A549 treated with AZD9567 at 1 μM for 4 hours (cell line): ENCODE results near the gene DNAJC19. TPM values are rescaled to one million over a fixed set of nuclear protein-coding genes. Genes with fewer than 3 reads are reported as not detected.

ENCODE experiments used
- total RNA-seq: library from RNA; stranded (reverse); fragments of 200-300 nt; extraction: Qiagen RNA extraction; gene quantifications from 5 replicates; pipeline ENCODE4 v1.2.3, GENCODE V29; 2022; ENCODE audit not compliant: insufficient read depth

The DNAJC19 gene
- total RNA-seq = 21.0 to 29.8 TPM (median 22.3 TPM) in 5 replicates

DNA sequence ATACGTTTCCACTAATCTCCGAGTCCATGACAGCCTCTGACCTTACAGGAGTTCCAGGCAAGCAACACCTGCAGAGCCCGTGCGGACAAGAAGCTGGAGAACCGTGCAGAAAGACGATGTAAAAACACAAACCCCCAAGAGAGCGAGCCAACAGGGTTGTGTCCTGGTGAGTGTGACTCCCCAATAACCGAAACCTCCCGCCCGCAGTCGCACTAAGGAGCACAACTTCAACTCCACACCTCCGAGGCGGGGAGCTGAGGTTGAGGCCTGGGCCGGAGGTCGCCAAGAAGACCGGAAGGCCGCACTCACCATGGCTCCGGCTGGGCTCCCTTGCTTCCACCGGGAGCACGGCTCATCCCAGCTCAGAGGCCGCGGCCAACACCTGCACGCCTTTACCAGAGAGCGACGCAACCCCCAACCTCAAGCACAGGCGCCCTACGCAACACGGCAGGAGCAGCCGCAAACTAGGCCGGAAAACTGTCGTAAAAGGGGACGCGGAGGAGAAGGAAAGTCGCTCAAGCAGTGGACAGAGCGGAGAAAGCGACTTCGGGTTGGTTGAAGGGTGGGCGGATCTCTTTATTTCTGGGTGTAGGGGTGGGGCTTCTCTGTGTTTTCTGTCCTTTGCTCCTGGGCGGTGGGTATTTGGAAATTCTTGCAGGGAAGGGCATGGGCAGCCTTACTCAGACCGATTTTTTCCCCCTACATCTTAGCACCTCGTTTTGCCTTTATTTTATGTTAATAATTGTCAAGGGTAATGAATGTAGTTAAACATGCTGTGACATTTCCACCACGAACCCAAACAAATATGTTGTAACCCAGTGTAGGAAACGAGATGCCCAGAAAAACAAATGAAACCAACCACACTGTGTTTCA is at the start of gene DNAJC19:
Gene DNAJC19 (minus strand): TSS at position 446 of the 873 bp plus-strand sequence. CDS start 134 bp downstream, at position 312.

Other genes starting within 250 kb of the DNAJC19 start
- 61.6 to 96.6 TPM (median 74.6 TPM) in 5 replicates for gene FXR1, start 77.1 kb downstream of the DNAJC19 start, total RNA-seq